Measurements from ENCODE around the gene PHAF1.

DNA sequence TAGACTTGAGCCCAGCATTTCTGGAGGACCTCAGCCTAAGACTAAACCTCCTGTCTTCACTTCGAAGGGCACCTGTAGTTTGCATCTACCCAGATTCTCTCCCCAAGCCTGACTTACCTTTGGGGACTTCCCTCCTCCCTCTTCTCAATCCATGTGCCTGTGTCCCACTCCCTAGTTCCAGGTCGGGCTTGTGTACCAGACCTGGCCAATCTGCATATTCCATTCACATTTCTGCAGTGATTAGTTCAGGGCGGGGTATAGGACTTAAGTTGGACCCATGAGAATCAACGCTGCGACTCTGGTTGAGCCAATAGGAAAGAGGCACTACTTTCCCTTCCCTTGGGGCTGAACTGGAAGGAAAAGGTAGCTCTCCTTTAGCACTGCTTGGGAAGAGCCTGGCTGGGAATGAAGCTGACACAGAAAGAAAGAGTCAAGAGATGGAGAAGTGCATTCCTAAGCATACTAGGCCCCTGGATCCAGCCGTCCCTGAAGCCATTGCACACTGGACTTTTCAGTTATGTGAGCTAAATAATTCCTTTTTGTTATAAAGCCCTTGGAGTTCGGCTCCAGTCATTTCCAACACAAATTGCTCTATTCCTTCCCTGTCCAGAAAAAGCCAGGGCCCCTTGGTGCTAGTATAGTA lies 47.5 kb downstream of the PHAF1 start:
- TF ChIP-seq, protein P1, sequence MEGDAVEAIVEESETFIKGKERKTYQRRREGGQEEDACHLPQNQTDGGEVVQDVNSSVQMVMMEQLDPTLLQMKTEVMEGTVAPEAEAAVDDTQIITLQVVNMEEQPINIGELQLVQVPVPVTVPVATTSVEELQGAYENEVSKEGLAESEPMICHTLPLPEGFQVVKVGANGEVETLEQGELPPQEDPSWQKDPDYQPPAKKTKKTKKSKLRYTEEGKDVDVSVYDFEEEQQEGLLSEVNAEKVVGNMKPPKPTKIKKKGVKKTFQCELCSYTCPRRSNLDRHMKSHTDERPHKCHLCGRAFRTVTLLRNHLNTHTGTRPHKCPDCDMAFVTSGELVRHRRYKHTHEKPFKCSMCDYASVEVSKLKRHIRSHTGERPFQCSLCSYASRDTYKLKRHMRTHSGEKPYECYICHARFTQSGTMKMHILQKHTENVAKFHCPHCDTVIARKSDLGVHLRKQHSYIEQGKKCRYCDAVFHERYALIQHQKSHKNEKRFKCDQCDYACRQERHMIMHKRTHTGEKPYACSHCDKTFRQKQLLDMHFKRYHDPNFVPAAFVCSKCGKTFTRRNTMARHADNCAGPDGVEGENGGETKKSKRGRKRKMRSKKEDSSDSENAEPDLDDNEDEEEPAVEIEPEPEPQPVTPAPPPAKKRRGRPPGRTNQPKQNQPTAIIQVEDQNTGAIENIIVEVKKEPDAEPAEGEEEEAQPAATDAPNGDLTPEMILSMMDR (IDR thresholded peaks at IDR 0.05) = no peak
- TF ChIP-seq POLR2A (IDR thresholded peaks at IDR 0.05) (no peak), POLR2AphosphoS5 (IDR thresholded peaks at IDR 0.05) (no peak), EP300 (IDR thresholded peaks at IDR 0.05) (no peak)
